ENCODE measurements around the gene ORC1.

- TF ChIP-seq ESRRA (CRISPR knock-in tag; IDR thresholded peaks at IDR 0.05; ENCODE audit: borderline replicate concordance) (no peak), NR3C1 (CRISPR knock-in tag; conservative IDR thresholded peaks at IDR 0.05; ENCODE audit: low read depth) (no peak), CREB1 (CRISPR knock-in tag; IDR thresholded peaks at IDR 0.05) (no peak), ZNF219 (CRISPR knock-in tag; IDR thresholded peaks at IDR 0.05; ENCODE audit: borderline replicate concordance) (no peak), SMAD3 (CRISPR knock-in tag; IDR thresholded peaks at IDR 0.05; ENCODE audit: borderline replicate concordance) (no peak), TP53 (CRISPR knock-in tag; IDR thresholded peaks at IDR 0.05) (no peak)
- TF ChIP-seq, protein P1, sequence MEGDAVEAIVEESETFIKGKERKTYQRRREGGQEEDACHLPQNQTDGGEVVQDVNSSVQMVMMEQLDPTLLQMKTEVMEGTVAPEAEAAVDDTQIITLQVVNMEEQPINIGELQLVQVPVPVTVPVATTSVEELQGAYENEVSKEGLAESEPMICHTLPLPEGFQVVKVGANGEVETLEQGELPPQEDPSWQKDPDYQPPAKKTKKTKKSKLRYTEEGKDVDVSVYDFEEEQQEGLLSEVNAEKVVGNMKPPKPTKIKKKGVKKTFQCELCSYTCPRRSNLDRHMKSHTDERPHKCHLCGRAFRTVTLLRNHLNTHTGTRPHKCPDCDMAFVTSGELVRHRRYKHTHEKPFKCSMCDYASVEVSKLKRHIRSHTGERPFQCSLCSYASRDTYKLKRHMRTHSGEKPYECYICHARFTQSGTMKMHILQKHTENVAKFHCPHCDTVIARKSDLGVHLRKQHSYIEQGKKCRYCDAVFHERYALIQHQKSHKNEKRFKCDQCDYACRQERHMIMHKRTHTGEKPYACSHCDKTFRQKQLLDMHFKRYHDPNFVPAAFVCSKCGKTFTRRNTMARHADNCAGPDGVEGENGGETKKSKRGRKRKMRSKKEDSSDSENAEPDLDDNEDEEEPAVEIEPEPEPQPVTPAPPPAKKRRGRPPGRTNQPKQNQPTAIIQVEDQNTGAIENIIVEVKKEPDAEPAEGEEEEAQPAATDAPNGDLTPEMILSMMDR (IDR thresholded peaks at IDR 0.05), result no peak
- TF ChIP-seq, protein P2, sequence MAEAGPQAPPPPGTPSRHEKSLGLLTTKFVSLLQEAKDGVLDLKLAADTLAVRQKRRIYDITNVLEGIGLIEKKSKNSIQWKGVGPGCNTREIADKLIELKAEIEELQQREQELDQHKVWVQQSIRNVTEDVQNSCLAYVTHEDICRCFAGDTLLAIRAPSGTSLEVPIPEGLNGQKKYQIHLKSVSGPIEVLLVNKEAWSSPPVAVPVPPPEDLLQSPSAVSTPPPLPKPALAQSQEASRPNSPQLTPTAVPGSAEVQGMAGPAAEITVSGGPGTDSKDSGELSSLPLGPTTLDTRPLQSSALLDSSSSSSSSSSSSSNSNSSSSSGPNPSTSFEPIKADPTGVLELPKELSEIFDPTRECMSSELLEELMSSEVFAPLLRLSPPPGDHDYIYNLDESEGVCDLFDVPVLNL (CRISPR knock-in tag; IDR thresholded peaks at IDR 0.05; ENCODE audit: borderline replicate concordance, low read depth), result no peak
- TF ChIP-seq, protein P3, sequence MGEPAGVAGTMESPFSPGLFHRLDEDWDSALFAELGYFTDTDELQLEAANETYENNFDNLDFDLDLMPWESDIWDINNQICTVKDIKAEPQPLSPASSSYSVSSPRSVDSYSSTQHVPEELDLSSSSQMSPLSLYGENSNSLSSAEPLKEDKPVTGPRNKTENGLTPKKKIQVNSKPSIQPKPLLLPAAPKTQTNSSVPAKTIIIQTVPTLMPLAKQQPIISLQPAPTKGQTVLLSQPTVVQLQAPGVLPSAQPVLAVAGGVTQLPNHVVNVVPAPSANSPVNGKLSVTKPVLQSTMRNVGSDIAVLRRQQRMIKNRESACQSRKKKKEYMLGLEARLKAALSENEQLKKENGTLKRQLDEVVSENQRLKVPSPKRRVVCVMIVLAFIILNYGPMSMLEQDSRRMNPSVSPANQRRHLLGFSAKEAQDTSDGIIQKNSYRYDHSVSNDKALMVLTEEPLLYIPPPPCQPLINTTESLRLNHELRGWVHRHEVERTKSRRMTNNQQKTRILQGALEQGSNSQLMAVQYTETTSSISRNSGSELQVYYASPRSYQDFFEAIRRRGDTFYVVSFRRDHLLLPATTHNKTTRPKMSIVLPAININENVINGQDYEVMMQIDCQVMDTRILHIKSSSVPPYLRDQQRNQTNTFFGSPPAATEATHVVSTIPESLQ (CRISPR knock-in tag; IDR thresholded peaks at IDR 0.05), result no peak
Observed at GRCh38 chr1:52355436-52355835, 48.8 kb downstream of the ORC1 start.

All from WTC11 (cell line).